ENCODE data around the gene IFNLR1. TPM values are rescaled to one million over a fixed set of nuclear protein-coding genes. Genes with fewer than 3 reads are reported as not detected.

The IFNLR1 gene
- total RNA-seq, 4 donors from 2014 or later = 10.4 to 16.4 (median 14.4) TPM

- intact Hi-C loops (cut with DNase I; ENCODE audit: low total_unique reads) = no loop called here
- no peak overlapping the region for H3K4me3 ChIP-seq (ENCODE audit: low read depth, poor library complexity, severe bottlenecking)
- WGBS, 2 donors = 8 to 10% methylated on average over 36 of the region's 36 CpGs
- DNase-seq (ENCODE audit: low spot score in 2 of 2) = peak; percentile 92 to 99
- no peak for TF ChIP-seq POLR2A (IDR thresholded peaks at IDR 0.05)
- peak in 2 of 3 donors; percentile 12 to 61 for TF ChIP-seq CTCF (IDR thresholded peaks at IDR 0.05)
Measured at GRCh38 chr1:24150234-24151174, 36.6 kb downstream of the IFNLR1 start.

- no peak for TF ChIP-seq POLR2A (IDR thresholded peaks at IDR 0.05)
- TF ChIP-seq CTCF (IDR thresholded peaks at IDR 0.05) = no peak
- peak; percentile 77 to 89 for DNase-seq (ENCODE audit: low spot score in 2 of 2)
- intact Hi-C loops (cut with DNase I; ENCODE audit: low total_unique reads) = no loop called here
- WGBS, 2 donors = 22 to 23% methylated on average over 5 of the region's 5 CpGs
- H3K4me3 ChIP-seq (ENCODE audit: low read depth, poor library complexity, severe bottlenecking) = no peak overlapping the region
Measured at GRCh38 chr1:24149866-24150233, 37.2 kb downstream of the IFNLR1 start.

- TF ChIP-seq POLR2A (IDR thresholded peaks at IDR 0.05) = no peak
- TF ChIP-seq CTCF (IDR thresholded peaks at IDR 0.05) = no peak
- H3K4me3 ChIP-seq (ENCODE audit: low read depth, poor library complexity, severe bottlenecking) = no peak overlapping the region
- WGBS, 2 donors = 74 to 76% methylated on average over 6 of the region's 6 CpGs
- intact Hi-C loops (cut with DNase I; ENCODE audit: low total_unique reads) = no loop called here
- DNase-seq (ENCODE audit: low spot score in 2 of 2) = no peak
Measured at GRCh38 chr1:24147816-24148215, 39.3 kb downstream of the IFNLR1 start.

GRCh38 chr1:24147194-24147593 lies 39.9 kb downstream of the IFNLR1 start:
- 93 to 96% methylated on average over 9 of the region's 9 CpGs for WGBS, 2 donors
- no peak for DNase-seq (ENCODE audit: low spot score in 2 of 2)
- TF ChIP-seq CTCF (IDR thresholded peaks at IDR 0.05) (no peak), POLR2A (IDR thresholded peaks at IDR 0.05) (no peak)

GRCh38 chr1:24142546-24143534 lies 44.2 kb downstream of the IFNLR1 start, which contains the start of gene IL22RA1:
IL22RA1 (minus strand) TSS chr1:24143140; CDS start chr1:24143082, 58 bp downstream.
- 17% methylated on average over 16 to 22 of the region's 22 CpGs for WGBS, 2 donors
- intact Hi-C loops (cut with DNase I; ENCODE audit: low total_unique reads) = no loop called here
- no peak for TF ChIP-seq CTCF (IDR thresholded peaks at IDR 0.05)
- no peak for TF ChIP-seq POLR2A (IDR thresholded peaks at IDR 0.05)
- peak within 1 kb of the TSS; percentile 25 for H3K4me3 ChIP-seq (ENCODE audit: low read depth, poor library complexity, severe bottlenecking)
- peak in 1 of 2 donors; percentile 36 for DNase-seq (ENCODE audit: low spot score in 2 of 2)

More at GRCh38 chr1:24147194-24147593, 39.9 kb downstream of the IFNLR1 start:
- no peak overlapping the region for H3K4me3 ChIP-seq (ENCODE audit: low read depth, poor library complexity, severe bottlenecking)
- intact Hi-C loops (cut with DNase I; ENCODE audit: low total_unique reads) = no loop called here
